Measurements from ENCODE around the gene TERT.
"Not testable (repeated sequence)": the region's sequence is repeated elsewhere in the genome, so short reads cannot be mapped to it uniquely, and the experiment has no call there.

TERT gene

DNA sequence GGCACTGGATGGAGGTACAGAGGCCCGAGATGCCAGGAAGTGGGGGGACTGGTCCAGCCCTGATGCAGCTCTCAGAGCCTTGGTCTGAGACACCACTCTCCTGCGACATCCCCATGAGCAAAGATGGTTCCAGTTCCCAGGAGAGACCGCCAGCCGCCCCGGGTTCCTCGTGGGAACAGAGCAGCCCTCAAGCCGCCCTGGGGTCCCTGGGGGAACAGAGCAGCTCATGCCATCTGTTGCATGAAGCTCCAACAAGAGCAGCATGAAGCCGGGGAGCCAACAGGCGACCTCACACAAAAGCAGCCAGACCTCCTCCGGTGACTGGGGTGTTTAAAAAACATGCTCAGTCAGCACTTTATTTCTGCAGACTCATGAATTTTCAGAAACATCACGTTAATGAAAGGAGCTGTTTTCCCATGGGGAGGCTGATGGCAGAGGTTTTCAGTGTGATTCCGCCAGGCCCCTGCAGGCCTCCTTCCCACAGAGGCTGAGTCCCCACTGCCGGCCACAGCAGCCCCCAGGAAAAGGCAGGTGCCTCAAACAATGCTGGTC, 63.4 kb downstream of the TERT start:
- DNase-seq = no peak

DNA sequence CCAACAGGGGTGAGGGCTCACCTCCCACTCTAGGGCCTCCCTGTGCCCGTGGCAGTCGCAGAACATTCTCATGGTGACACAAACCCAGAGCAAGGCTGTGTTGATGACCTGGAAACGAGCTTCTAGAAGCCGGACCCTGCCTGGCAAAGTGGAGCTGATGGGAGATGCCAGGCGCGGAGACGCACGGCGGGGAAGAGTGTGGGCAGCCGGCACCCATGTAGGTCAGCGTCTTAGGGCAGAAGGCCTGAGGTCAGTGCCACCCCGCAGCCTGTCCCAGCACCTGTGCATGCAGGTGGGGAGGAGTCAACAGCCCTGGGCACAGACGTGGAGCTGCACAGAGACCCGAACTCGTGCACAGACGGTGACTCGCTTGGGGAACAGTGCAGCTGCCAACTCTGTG, 64.3 kb downstream of the TERT start:
- no peak for DNase-seq

DNA sequence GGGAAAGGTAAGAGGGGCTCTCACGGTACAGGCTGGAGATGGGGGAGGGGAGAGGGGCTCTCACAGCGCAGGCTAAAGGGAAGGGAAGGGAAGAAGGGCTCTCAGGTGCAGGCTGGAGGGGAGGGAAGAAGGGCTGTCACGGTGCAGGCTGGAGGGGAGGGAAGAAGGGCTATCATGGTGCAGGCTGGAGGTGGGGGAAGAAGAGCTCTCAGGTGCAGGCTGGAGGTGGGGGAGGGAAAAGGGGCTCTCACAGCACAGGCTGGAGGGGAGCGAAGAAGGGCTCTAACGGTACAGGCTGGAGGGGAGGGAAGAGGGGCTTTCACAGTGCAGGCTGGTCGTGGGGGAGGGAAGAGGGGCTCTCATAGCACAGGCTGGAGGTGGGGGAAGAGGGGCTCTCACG, 65.0 kb downstream of the TERT start:
- no peak for DNase-seq

DNA sequence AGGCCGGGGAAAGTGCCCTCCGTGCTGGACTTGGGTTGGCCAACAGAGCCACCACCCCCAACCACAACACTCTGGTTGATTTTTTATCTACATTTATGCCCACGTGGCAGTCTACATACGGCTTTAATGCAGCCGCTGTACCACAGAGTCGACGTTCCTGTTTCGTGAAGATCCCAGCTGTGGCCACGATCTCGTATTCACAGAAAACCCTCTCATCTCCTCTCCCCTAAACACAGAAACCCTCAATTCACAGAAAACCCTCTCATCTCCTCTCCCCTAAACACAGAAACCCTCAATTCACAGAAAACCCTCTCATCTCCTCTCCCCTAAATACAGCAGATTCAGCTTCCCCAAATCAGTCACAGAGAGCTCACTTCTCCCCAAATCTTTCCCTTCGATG, 65.8 kb downstream of the TERT start:
- not testable (repeated sequence) for DNase-seq

DNA sequence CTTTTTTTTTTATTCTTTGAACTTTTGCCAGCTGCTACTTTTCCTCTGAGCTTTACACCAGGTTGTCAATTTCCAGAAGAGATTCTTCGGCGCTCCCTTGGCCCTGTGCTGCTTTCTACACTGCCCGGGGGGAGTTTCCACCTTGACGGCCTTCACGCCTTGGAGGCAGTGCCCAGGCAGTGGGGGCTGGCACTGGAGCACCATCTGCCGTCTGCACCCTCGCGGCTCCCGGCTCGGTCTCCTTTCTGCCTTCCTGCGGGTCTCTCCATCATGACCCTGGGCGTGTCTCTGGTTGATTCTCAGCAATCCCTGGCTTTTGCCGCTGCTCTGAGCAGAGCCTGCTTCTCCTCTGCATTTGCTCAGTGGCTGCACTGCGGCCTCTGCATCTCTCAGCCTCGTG, 66.7 kb downstream of the TERT start:
- DNase-seq = no peak

DNA sequence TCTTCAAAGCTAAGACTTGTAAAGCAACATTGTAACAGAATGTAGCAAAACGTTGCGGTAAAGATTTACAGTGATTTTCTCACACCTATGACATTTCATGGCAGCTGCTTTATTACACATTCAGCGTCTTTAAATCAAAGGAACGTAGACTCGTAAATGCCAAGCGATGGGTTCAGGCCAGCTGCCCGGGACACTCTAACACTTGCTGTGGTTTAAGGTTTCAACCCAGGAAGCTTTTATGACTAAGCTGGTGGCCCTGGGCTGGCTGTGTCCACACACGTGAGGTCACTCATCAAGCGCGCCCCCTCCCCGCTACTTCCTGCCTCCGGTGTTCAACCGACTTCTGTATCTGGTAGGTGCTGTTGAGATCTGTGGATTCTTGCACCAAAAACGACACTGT, 67.2 kb downstream of the TERT start:
- DNase-seq = no peak

DNA sequence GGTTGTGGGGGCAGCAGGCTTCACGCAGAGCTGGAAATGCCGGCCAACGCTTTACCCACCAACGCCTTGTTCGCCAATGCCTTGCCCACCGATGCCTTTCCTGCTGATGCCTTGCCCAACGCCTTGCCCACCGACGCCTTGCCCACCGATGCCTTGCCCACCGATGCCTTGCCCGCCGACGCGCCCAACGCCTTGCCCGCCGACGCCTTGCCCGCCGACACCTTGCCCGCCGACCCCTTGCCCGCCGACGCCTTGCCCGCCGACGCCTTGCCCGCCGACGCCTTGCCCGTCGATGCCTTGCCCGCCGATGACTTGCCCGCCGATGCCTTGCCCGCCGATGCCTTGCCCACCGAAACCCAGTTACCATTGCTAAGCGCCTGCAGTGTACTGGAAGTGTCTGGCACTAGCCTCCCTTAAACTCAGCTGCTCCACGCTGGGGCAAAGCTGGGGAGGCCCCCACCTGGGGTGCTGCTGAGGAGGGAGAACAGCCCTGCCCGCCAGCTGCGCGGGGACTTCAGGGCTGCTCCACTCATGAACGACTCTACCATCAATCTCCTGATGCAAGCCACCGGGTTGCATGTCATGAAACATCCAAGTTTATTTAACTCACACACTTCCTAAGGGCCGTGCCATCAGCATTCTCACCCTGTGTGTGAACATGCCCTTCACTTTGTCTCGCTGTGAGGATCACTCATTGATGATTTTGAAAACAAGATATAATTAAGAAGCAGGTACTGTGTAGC, 67.9 kb downstream of the TERT start:
- no peak for DNase-seq

DNA sequence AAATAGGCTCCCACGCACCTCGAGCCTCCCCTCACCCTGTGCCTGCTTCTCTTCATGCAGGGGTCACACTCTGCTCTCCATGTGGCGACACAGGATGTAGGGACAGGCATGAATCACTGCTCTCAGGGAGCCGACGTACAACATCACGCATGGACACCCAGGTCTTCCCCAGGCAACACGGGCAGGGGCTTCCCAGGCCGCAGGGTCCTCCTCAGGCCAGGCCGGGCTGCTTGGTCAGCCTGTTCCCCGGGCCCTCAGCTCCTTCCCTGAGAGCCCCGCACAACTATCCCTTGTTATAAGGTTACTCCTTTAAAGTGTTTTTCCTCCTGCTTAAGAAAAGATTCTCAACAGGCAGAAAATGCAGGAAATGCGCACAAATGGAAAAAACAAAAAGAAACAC, 68.6 kb downstream of the TERT start:
- no peak for DNase-seq

DNA sequence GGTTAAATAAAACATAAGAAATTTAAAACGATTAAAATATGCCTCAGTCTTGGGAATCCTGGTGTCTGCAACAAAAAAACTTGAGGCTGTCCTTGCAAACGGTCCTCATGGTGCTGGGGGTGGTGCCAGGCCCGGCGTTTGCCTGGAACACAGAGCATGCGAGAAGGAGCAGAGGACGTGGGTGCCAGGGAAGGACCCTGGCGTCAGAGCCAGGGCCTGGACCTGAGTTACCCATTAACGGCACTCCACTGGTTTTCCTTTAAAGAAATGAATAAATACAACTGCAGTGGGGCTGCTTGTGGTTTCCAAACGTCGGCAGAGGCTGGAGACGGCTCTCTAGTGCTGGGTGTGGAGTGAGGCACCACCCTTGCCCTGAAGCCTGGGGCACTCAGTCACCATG, 69.8 kb downstream of the TERT start, which contains the start of gene SLC6A18:
TSS of gene SLC6A18 (plus strand) at position 301 of the 400 bp plus-strand sequence. CDS start at position 398, 97 bp downstream.
- no peak for DNase-seq

DNA sequence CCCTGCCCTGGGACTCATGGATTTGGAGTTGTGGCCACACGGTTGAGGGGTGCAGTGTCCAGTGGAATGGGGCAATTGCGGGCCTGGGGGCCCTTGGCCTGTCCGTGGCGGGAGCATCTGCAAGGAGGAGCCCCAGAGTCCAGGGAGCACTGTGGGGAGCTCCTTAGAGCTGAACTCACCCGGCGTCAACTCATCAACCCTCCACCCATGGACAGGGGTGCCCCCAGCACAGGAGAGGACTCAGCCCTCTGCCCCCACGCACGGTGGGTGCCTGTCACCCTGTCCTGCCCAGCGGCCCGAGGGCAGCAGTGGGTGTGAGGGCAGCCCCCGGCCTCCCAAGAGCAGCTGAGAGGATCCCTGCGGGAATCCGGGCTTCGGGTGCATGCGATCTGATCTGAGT, 70.2 kb downstream of the TERT start:
- DNase-seq = no peak

DNA sequence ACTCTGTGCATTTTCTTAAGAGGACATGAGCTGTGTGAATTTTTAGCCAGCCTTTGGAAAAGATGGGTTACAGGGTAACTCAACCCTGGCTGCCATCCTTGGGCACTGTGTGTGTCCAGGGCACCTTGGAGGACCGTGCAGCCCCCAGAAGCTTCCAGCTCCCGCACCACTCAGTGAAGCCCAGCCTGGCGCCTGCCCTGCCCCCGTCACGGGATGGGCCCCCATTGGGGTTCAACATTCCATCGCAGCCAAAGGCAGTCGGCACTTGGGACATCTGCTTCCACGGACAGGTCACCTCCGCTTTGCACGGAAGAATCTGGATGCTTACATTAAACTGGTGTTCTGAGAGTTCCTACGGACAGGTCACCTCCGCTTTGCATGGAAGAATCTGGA, 71.6 kb downstream of the TERT start:
- no peak for DNase-seq

DNA sequence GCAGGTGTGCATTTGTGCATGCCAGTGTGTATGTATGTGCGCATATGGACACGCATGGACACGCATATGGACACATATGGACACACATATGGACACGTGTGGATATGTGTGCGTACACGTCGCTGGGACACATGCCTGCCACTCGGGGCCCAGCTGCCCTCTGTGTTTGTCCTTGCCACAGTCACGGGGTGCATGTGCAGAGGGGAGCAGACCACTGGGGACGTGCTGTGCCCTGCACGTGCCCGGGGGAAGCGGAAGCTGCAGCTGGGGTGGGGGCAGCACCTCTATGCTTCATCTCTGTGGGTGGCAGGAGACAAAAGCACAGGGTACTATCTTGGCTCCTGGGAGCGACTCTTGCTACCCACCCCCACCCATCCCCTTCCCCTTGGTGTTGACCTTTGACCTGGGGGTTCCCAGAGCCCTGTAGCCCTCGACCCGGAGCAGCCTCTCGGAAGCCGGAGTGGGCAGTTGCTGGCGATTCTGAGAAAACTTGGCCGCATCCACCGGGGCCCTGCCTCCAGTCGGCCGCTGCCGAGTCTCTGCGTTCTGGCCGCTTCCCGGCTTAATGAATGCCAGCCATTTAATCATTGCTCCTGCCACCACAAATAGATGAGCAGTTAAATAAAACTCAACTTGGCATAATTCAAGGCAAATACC, 72.1 kb downstream of the TERT start:
- DNase-seq = no peak

DNA sequence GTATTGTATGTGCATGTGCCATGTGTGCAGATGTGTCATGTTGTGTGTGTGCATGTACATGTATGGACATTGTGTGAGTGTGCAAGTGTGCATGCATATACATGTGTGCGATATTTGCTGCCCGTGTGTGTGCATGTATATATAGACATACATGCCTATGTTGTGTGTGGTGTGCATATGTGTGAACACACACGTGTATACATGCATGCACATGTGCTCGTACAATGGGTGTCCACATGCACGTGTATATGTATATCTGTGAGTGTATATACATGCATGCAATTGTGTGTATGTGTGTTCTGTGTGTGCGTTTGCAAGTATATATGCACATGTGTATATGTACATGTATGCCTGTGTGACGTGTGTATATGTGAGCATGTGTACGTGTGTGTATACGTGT, 72.7 kb downstream of the TERT start:
- no peak for DNase-seq

DNA sequence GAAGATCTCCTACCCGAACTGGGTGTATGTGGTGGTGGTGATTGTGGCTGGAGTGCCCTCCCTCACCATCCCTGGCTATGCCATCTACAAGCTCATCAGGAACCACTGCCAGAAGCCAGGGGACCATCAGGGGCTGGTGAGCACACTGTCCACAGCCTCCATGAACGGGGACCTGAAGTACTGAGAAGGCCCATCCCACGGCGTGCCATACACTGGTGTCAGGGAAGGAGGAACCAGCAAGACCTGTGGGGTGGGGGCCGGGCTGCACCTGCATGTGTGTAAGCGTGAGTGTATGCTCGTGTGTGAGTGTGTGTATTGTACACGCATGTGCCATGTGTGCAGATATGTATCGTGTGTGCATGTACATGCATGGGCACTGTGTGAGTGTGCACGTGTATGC, 73.1 kb downstream of the TERT start:
- DNase-seq = no peak

DNA sequence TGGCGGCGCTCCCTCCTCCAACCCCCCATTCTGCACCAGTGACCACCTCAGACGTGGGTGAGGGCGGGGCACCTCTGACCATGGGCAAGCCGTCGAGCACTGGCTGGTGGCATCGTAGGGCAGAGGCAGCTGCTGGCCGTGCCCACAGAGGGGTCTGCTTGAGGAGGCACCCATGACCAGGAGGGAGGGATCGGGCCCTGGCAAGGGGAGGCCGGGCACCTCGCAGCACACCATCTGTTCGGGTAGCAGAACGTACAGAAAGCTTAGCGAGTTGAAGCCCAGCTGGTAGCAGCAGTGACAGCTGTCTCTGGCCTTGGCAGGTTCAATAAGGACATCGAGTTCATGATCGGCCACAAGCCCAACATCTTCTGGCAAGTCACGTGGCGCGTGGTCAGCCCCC, 74.0 kb downstream of the TERT start:
- no peak for DNase-seq

DNA sequence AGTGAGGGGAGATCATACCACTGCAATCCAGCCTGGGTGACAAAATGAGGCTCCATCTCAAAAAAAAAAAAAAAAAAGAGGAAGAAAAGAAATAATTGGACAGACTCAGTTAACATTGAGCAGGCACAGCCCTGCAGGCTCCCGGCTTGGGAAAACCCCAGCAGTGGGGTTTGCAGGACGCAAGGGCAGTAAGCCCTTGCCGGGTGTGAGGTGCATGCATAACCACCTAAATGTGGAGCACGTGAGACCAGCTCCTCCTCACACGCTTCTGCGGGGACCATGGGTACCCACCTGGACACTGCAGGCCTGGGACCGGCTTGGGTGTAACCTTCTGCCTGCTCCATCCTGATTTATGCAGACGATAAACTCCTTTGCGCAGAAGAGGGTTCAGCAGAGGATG, 74.5 kb downstream of the TERT start:
- no peak for DNase-seq

DNA sequence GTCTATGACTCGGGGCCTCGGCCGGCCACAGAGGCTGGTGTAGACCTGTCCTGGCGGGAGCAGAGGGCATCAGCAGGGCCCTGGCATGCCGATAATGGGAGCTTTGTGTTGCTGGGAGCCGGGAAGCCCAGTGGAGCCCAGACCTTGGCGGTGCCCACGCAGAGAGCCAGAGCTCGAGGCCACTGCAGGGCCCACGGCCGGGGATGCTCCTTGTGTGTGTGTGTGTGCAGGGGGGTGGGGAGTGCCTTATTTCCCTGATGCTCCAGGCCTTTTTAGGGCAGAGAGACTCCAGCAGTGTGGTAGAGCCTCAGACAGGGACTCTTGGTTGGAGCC, 75.1 kb downstream of the TERT start:
- DNase-seq = no peak

DNA sequence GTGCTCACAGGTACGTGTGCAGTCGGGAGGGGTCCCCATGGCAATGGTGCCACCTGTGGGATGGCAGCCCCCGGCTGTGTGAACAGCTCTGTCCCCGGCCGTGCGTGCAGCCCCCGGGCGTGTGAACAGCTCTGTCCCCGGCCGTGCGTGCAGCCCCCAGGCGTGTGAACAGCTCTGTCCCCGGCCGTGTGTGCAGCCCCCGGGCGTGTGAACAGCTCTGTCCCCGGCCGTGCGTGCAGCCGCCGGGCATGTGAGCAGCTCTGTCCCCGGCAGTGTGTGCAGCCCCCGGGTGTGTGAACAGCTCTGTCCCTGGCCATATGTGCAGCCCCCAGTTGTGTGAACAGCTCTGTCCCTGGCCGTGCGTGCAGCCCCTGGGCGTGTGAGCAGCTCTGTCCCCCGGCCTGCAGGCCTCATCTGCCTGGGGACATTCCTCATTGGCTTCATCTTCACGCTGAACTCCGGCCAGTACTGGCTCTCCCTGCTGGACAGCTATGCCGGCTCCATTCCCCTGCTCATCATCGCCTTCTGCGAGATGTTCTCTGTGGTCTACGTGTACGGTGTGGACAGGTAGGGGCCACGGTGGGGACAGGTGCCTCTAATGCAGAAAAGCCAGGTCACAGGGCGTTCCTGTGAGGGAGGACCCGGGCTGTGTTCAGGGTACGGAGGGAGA, 75.6 kb downstream of the TERT start:
- no peak for DNase-seq

DNA sequence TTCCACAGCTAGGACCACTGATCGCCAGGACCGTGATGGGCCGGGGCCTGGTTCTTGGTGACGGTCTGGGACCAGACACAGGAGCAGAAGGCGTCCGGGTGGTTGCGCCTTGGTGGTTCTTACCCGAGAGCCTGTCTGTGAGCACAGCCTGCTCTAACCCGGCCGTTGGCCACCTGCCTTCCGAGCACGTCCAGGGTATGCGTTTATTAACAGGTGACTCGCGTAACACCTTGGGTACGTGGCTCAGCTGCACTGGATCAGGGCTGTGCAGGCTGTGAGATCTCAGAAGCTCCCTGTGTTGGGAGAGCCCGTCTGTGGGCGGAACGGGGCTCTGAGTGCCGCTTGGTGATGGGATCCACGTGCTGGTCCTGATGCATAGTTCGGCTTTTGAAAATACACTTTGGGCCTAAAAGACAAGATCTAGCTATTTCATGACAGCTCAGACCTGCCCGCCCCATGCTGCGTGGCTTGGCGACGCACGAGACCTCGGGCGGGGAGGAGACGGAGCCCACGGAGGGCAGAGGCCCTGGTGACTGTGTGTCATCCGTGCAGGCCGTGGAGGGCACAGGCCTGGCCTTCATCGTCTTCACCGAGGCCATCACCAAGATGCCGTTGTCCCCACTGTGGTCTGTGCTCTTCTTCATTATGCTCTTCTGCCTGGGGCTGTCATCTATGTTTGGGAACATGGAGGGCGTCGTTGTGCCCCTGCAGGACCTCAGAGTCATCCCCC, 76.4 kb downstream of the TERT start:
- DNase-seq = no peak

DNA sequence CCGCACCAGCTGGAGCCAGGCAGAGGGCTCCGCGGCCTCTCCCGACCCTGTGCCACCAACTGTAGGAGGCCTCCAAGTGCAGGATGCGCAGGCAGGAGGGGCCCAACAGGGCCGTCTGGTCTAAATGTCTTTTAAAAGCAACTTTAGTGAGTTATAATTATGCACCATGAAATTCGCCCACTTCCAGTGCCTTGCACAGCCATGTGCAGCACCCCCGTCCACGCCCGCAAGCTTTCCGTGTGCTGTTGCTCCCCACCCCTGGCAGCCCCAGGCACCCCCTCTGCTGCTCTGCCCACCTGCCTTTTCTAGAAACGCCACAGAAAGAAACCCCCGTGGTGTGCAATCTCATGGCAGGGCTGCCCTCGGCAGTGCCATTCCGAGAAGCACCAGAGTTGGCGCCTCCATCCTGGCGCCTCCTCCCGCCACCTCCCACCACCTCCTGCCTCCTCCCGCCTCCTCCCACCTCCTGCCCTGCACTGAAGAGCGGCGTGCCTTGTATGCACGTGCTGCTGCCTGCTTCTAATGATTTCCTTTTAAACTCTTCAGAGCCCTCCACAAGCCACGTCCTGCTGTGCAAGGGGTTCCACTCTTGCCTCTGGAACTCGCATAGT, 77.2 kb downstream of the TERT start:
- DNase-seq = no peak

DNA sequence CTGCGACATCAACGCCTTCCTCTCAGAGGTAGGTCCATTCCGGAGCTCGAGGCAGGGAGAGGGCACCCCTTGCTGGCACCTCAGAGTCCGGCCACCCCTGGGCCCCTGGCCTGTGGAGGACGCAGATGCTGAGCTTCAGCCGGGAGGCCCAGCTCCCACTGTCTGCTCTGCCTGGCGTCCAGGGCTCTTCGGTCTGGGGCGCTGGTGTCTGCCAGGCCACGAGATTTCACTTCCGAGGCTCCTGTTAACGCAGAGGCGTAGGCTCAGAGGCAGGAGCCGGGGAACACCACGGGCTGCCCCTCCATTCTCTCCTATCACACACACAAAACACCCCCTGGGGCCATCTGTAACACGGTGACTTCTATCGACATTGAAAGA, 78.0 kb downstream of the TERT start:
- DNase-seq = no peak

DNA sequence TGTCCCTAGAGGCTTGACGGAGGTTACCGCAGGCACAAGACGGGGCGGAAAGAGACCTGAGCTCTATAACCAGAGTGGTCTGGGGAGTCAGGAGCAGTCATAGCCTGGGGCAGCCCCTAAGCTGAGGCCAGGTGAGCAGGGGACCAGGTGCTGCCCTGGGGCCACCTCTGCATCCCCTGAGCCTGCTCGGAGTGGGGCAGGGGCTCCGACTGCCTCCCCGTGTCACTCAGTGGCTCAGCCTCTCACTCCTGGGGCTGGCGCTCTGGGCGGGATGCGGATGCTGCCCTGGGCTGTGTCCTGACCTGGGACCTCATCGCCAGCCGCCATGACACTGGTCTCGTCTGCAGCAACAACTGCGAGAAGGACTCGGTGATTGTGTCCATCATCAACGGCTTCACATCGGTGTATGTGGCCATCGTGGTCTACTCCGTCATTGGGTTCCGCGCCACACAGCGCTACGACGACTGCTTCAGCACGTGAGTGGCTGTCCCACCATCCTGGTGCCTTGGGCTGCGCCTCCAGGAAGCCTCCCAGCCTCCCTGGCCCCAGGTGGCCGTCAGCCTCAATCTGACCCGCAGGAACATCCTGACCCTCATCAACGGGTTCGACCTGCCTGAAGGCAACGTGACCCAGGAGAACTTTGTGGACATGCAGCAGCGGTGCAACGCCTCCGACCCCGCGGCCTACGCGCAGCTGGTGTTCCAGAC, 78.5 kb downstream of the TERT start:
- DNase-seq = no peak
